ENCODE data around the gene EPOP.
"Not testable (repeated sequence)": the region's sequence is repeated elsewhere in the genome, so short reads cannot be mapped to it uniquely, and the experiment has no call there.

Gene EPOP

DNA sequence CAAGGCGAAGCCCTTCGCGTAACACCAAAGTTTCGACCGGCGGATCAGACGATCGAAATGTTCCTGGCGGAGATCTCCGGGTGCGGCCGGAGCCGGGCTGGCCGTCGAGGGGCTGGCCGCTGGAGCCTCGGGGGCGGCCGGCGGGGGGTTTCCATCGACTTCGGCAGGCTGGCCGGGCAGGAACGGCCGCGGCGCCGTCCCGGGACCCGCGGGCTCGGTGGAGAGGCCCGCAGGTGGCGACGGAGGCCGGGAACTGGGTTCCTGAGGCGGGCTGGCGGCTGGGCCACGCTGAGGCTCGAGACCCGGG lies 1.1 kb downstream of the EPOP start:
- DNase-seq = no peak

GRCh38 chr17:38672788-38673706 lies 1.7 kb downstream of the EPOP start:
- no peak for DNase-seq

- no peak for DNase-seq
These were observed 2.6 kb downstream of the EPOP start for GRCh38 chr17:38671939-38672720.

- no peak for DNase-seq
These were observed 5.2 kb downstream of the EPOP start for GRCh38 chr17:38669520-38669919.

GRCh38 chr17:38667787-38668122 lies 7.0 kb downstream of the EPOP start:
- DNase-seq = no peak

GRCh38 chr17:38667099-38667786 lies 7.5 kb downstream of the EPOP start:
- DNase-seq = peak; percentile 63

- no peak for DNase-seq
These were observed 10.7 kb downstream of the EPOP start for GRCh38 chr17:38663964-38664644.

DNA sequence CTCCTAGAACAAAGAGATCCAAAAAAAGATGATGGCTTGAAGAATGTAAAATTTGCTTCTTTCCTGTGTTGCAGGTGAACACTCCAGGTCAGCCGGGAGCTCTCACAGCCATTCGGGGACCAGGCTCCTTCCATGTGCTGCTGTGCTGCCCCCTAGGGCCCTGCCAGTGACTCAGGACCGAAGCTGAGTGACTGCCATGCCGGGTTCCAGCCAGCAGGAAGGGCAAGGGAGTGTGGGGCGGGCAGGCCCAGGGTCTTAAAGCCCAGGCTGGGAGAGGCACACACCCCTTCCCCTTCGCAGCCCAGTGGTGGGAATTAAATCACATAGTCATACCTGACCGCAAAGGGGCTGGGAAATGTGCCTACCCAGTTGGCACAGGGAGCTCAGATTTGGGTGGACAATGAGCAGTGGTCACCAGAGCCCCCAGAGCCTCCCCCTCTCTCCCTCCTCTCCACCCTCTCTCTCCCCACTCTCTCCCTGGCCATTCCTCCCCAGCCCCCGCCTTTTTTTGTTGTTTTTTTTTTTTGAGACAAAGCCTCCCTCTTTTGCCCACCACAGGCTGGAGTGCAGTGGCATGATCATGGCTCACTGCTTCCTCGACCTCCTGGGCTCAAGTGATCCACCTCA lies 11.5 kb downstream of the EPOP start:
- DNase-seq = peak; percentile 25

DNA sequence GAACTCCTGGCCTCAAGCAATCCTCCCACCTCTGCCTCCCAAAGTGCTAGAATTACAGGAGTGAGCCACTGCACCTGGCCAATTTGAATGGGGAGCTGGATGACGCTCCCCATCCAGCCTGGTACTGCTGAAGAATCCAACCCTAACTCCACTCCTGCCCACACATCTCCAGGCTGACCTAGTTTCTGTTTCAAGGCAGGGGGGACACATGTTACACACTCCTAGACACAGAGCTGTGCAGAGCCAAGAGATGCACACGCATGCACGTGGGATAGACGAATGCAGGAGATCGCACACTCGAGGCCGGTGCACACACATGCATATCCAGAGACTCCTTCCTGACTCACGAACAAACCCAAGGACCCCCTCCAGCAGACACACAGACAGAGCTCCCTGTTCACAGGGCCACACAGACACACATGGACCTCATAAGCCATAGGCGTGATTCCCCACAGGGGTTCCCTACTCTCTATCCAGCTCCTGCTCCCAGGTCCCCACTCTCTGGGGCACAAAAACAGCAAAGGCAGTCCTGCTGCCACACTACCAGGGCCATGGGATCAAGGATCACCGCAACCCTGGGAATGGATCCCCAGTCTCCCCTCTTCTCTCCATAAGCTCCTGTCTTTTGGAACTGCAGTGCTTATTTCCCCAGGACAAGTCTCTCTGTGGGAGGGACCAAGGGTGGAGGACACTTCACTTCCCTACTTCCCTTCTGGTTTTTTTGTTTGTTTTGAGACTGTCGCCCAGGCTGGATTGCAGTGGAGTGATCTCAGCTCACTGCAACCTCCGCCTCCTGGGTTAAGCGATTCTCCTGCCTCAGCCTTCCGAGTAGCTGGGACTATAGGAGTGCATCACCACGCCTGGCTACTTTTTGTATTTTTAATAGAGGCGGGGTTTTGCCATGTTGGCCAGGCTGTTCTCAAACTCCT lies 14.4 kb downstream of the EPOP start:
- peak; percentile 17 for DNase-seq

- no peak for DNase-seq
These were observed 15.3 kb downstream of the EPOP start for GRCh38 chr17:38659415-38659814.

DNA sequence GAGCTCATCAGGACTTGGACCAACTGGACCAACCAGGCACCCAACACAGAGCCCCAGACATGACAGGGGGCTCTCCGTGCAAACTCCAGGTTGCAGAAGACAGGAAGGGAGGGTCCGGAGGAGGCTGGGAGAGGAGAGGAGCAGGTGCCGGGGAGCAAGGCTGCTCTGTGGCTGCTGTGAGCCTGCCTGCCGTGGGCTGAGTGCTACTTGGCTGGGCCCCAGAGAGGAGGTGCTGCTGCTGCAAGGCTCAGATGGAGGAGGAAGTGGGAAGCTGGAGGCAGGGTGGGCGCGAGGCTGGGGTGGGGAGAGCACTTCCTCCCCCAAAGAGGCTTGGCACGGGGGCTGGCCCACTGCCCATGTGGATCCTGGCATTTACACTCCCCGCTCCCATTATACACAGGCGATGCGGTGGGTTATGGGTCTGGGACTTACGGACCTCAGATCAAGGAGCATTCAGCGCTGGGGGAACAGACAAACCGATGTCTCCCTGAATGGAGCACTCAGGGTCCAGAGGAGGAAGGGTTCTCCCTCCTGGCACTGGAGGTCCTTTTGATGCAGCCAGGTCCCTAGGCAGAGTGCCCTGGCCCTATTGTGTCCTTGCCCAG lies 15.9 kb downstream of the EPOP start:
- peak; percentile 25 for DNase-seq

- DNase-seq = peak; percentile 25
These were observed 16.7 kb downstream of the EPOP start for GRCh38 chr17:38657824-38658740.

- DNase-seq = no peak
These were observed 17.6 kb downstream of the EPOP start for GRCh38 chr17:38656959-38657823.

GRCh38 chr17:38654411-38655398 lies 20.1 kb downstream of the EPOP start:
- peak; percentile 23 for DNase-seq

- DNase-seq = no peak
These were observed 21.1 kb downstream of the EPOP start for GRCh38 chr17:38653679-38654078.

DNA sequence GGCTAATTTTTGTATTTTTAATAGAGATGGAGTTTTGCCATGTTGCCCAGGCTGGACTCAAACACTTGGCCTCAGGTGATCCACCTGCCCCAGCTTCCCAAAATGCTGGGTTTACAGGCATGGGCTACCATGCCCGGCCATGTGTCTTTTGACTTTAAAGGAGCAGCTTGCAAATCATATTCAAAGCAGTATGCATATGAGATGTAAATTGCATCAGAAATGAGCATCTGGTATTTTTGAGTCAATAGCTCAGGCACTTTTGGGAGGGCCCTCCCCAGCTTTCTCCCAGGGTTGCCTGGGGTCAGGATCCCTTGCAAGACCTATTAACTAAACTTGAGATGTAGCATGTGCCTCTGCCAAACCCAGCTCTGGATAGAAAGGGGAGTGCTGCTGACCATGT lies 21.5 kb downstream of the EPOP start:
- peak; percentile 0 for DNase-seq

DNA sequence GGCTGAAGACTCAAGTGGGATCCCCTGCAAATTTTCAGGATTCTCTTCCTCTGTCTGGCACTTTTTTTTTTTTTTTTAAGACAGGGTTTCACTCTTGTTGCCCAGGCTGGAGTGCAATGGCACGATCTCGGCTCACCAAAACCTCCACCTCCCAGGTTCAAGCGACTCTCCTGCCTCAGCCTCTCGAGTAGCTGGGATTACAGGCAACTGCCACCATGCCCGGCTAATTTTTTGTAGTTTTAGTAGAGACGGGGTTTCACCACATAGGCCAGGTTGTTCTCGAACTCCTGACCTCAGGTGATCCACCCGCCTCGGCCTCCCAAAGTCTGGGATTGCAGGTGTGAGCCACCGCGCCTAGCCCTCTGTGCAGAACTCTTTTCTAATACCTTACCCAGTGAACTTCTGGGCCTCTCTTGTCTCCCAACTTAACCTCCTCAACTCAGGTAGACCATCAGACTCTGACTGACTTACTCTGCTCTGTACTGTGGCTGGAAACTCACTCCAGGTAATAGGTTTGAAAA lies 24.0 kb downstream of the EPOP start:
- not testable (repeated sequence) for DNase-seq
